Nephron progenitor cell (in vitro differentiated cells): Measurements from ENCODE around the gene CDH22.

Experiments
- DNase-seq: peaks from one replicate; pipeline ENCODE4 v3.0.0; 2021
- H3K27ac Mint-ChIP-seq: 2 replicates; pipeline ENCODE4 v1.8.0; 2021; ENCODE audit warnings: mild to moderate bottlenecking, moderate library complexity, mixed read lengths
- H3K27me3 Mint-ChIP-seq: 2 replicates; pipeline ENCODE4 v1.8.0; 2021; ENCODE audit warnings: mild to moderate bottlenecking, low read depth, mixed read lengths; ENCODE audit not compliant: poor library complexity
- H3K36me3 Mint-ChIP-seq: 2 replicates; pipeline ENCODE4 v1.8.0; 2021; ENCODE audit warnings: low read depth, mixed read lengths
- H3K4me1 Mint-ChIP-seq: 2 replicates; pipeline ENCODE4 v1.8.0; 2021; ENCODE audit warnings: mixed read lengths
- H3K4me3 Mint-ChIP-seq: 2 replicates; pipeline ENCODE4 v1.8.0; 2021; ENCODE audit warnings: mild to moderate bottlenecking, moderate library complexity, mixed read lengths
- H3K9me3 Mint-ChIP-seq: 2 replicates; pipeline ENCODE4 v1.8.0; 2021; ENCODE audit warnings: mild to moderate bottlenecking, moderate library complexity, mixed read lengths
- CTCF ChIP-seq: fragments of 200-600 bp; sonication (generic); IDR thresholded peaks from 2 replicates; pipeline ENCODE4 v1.5.0; 2021; ENCODE audit warnings: antibody characterized with exemption

The CDH22 gene

DNA sequence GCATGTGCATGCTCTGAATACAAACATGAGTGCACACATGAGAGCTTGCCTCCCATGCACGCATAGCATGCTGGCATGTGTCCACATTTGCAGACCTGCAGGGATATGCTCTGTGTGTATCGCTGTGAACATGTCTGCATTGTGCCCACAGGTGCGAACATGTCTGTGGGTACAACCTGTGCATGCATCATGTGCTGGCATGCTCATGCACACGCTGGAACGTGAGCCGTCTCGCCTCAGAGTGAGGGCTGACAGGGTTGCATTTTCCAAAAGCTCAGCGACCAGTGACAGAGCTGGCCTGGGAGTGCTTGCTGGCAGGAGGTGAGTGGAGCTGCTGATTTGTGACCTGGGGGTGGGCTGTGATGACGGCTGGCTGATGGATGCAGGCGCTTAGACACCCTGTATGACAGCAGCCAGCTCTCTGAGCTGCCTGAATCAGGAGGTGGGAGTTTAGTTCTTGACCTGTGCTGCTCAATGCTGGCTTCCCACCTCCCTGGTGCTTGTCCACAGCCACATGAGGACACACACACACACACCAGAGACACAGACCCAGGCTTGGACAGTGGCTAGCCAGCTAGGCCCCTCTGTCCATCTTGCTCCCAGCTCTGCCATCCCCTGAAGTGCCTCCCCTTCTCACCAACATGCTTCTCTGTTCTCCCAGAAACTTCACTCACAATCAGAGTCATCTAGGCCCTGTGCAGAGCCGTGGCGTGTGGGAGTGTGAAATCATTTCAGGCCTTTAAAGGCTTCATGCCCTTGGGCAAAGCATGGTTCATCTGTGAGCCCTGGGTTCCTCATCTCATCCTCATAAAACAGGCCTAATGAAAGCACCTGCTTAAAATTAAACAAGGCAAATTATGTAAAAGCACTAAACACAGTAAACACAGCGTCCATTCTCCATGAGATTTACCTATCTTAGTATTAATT lies 138.8 kb downstream of the CDH22 start:
- H3K27me3 Mint-ChIP-seq = peaks cover 73% of the 10 kb centered on the region
- no peaks in the 10 kb centered on the region for H3K36me3 Mint-ChIP-seq
- peak; percentile 34 for DNase-seq
- no peaks in the 10 kb centered on the region for H3K9me3 Mint-ChIP-seq
- peak overlapping the region; percentile 44 for H3K27ac Mint-ChIP-seq
- H3K4me1 Mint-ChIP-seq = peaks cover 21% of the 10 kb centered on the region
- TF ChIP-seq CTCF = no peak
- H3K4me3 Mint-ChIP-seq = no peak overlapping the region

DNA sequence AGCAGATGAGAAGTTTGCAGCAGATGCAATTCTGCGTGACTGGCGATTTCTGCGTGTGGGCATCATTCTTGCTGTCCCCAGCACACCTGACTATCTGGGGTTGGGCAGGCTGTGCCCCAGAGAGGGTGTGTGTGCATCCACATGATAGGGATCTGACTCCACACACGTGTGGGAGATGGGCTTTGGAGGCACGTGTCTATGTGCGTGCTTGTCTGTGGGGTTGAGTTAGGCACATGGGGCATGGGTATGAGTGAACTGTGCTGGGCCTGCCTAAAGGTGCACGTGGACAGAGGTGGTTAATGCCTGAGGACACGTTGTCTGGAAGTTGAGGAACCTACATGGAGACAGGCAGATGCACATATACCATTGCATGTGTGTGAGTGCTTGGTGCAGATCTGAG lies 139.9 kb downstream of the CDH22 start:
- TF ChIP-seq CTCF = no peak
- no peak overlapping the region for H3K4me3 Mint-ChIP-seq
- H3K36me3 Mint-ChIP-seq = no peaks in the 10 kb centered on the region
- no peaks in the 10 kb centered on the region for H3K9me3 Mint-ChIP-seq
- peaks cover 29% of the 10 kb centered on the region for H3K4me1 Mint-ChIP-seq
- peaks cover 67% of the 10 kb centered on the region for H3K27me3 Mint-ChIP-seq
- no peak overlapping the region for H3K27ac Mint-ChIP-seq
- DNase-seq = no peak

DNA sequence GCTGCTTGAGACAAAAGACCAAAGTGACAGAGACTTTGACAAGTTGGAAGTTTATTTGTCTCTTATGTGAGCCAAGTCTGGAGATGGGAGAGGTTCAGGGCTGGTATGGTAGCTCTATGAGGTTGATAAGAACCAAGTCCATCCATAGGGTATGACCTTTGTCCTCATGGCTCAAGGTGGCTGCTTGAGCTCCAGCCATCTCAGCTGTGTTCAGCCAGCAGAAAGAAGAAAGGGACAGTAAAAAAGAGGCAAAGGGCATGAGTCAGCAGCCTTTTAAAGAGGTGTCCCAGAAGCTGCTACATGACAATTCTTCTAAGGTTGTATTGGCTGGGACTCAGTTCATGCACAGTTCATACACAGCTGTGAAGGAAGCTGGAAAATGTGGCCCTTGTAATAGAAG lies 141.2 kb downstream of the CDH22 start:
- DNase-seq = no peak
- H3K27ac Mint-ChIP-seq = no peak overlapping the region
- H3K9me3 Mint-ChIP-seq = no peaks in the 10 kb centered on the region
- no peak for TF ChIP-seq CTCF
- no peaks in the 10 kb centered on the region for H3K36me3 Mint-ChIP-seq
- no peak overlapping the region for H3K4me3 Mint-ChIP-seq
- peaks cover 58% of the 10 kb centered on the region for H3K27me3 Mint-ChIP-seq
- H3K4me1 Mint-ChIP-seq = peaks cover 29% of the 10 kb centered on the region

DNA sequence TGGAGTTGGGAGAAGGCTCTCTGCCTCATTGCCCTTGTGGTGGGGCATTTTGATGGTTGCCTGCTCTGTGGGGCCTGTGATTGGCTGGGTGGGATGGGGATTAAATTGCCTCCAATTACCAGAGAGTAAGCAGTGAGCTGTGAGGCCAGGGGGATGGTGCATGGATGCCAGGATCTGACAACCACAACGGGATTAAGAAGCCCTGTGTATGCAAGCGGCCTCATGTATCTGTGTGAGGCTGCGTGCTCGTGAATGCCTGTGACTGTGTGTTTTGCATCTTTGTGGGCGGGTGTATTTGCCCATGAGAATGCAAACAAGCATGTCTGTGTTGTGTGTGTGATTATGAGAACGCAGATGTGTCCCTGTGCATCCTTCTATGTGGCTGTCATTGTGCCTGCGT lies 144.0 kb downstream of the CDH22 start:
- H3K4me3 Mint-ChIP-seq = no peak overlapping the region
- H3K36me3 Mint-ChIP-seq = no peaks in the 10 kb centered on the region
- DNase-seq = no peak
- no peak for TF ChIP-seq CTCF
- H3K4me1 Mint-ChIP-seq = peaks cover 18% of the 10 kb centered on the region
- H3K27me3 Mint-ChIP-seq = peaks cover 51% of the 10 kb centered on the region
- no peaks in the 10 kb centered on the region for H3K9me3 Mint-ChIP-seq
- H3K27ac Mint-ChIP-seq = no peak overlapping the region

DNA sequence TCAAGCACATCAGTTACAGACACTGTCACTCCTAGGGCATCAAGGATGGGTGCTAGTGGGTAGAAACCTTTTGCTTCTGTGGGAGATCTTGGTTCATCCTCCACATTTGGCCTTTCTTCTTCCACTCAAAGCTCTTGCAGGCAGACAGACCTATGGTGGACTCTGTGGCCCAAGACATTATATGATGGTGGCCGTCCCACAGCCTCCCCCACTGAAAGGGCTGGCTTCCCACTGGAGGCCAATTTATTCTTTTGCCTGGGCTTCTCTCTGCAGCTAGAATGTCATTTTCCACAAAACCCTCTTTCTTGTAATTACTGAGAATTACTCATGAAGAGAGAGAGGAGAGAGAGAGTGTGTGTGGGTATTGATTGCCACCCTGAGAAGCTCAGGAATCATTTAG lies 146.4 kb downstream of the CDH22 start:
- Mint-ChIP-seq H3K36me3 (no peaks in the 10 kb centered on the region), H3K4me3 (no peak overlapping the region), H3K9me3 (no peaks in the 10 kb centered on the region), H3K27me3 (peaks cover 55% of the 10 kb centered on the region), H3K27ac (no peak overlapping the region), H3K4me1 (peaks cover 12% of the 10 kb centered on the region)
- TF ChIP-seq CTCF = no peak
- DNase-seq = no peak

DNA sequence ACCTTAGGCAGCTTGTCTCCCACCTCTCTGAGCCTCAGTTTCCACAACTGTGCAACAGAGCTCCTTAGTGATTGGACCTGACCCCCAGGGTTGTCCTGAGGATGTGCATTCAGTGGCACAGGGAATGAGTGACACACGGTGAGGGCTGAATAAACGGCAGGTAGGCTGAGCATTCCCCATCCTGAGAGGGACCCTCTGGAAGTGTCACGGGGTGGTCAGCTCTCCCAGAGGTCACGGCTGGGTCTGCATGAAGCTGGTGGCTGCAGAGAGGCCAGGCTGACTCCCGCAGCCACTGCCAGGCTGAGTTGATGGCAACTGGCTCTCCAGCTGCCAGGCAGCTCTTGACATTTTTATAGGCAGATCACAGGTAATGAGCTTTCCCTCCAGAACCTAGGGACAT lies 147.6 kb downstream of the CDH22 start:
- peaks cover 12% of the 10 kb centered on the region for H3K4me1 Mint-ChIP-seq
- peaks cover 45% of the 10 kb centered on the region for H3K27me3 Mint-ChIP-seq
- H3K36me3 Mint-ChIP-seq = no peaks in the 10 kb centered on the region
- H3K27ac Mint-ChIP-seq = no peak overlapping the region
- no peak for TF ChIP-seq CTCF
- H3K9me3 Mint-ChIP-seq = no peaks in the 10 kb centered on the region
- no peak overlapping the region for H3K4me3 Mint-ChIP-seq
- no peak for DNase-seq
